WI38 (cell line): ENCODE results near the gene PAX3.

Experiments used
- H3K4me3 ChIP-seq: 2 replicates; pipeline ENCODE4 v1.5.1; 2011; ENCODE audit warnings: low read depth, mild to moderate bottlenecking, control low read depth, low read length
- CTCF ChIP-seq: IDR thresholded peaks from 2 replicates; pipeline ENCODE4 v1.5.1; 2012; ENCODE audit warnings: low read depth, mild to moderate bottlenecking, control low read depth, low read length

The PAX3 gene

GRCh38 chr2:222232372-222232771, 66.4 kb downstream of the PAX3 start:
- no peak overlapping the region for H3K4me3 ChIP-seq
- no peak for TF ChIP-seq CTCF

GRCh38 chr2:222228054-222228453, 70.7 kb downstream of the PAX3 start:
- TF ChIP-seq CTCF = no peak
- no peak overlapping the region for H3K4me3 ChIP-seq

- TF ChIP-seq CTCF = no peak
- no peak overlapping the region for H3K4me3 ChIP-seq
These were observed 80.0 kb downstream of the PAX3 start for GRCh38 chr2:222218786-222219185.

GRCh38 chr2:222217712-222218111, 81.1 kb downstream of the PAX3 start:
- TF ChIP-seq CTCF = no peak
- no peak overlapping the region for H3K4me3 ChIP-seq

GRCh38 chr2:222214885-222215284, 83.9 kb downstream of the PAX3 start:
- H3K4me3 ChIP-seq = no peak overlapping the region
- TF ChIP-seq CTCF = no peak

GRCh38 chr2:222213049-222213448, 85.7 kb downstream of the PAX3 start:
- H3K4me3 ChIP-seq = no peak overlapping the region
- TF ChIP-seq CTCF = no peak

GRCh38 chr2:222212571-222212970, 86.2 kb downstream of the PAX3 start:
- TF ChIP-seq CTCF = no peak

More at GRCh38 chr2:222212571-222212970, 86.2 kb downstream of the PAX3 start:
- no peak overlapping the region for H3K4me3 ChIP-seq
